Upper lobe of right lung (tissue), 1 donor: ENCODE data around the gene PDE4B. TPM values are rescaled to one million over a fixed set of nuclear protein-coding genes. Genes with fewer than 3 reads are reported as not detected.
A peak's percentile ranks its signal among the peaks of the same experiment; 100 is the strongest.

Experiments used
- ATAC-seq: fragments of 200-7000 bp; cut with Tn5 transposase; one replicate; pipeline ENCODE4 v1.9.1; 2020; ENCODE audit warnings: mild to moderate bottlenecking, moderate library complexity
- DNase-seq: peaks from one replicate; pipeline ENCODE4 v3.0.0-alpha.2; 2020
- H3K27ac ChIP-seq: fragments of 200-600 bp; one replicate; pipeline ENCODE4 v1.8.0; 2022
- H3K27me3 ChIP-seq: fragments of 200-600 bp; one replicate; pipeline ENCODE4 v1.8.0; 2022; ENCODE audit warnings: mild to moderate bottlenecking
- H3K36me3 ChIP-seq: fragments of 200-600 bp; one replicate; pipeline ENCODE4 v1.8.0; 2022
- H3K4me1 ChIP-seq: fragments of 200-600 bp; one replicate; pipeline ENCODE4 v1.8.0; 2022
- H3K4me3 ChIP-seq: fragments of 200-600 bp; one replicate; pipeline ENCODE4 v1.8.0; 2022; ENCODE audit warnings: mild to moderate bottlenecking
- H3K9me3 ChIP-seq: fragments of 200-600 bp; one replicate; pipeline ENCODE4 v1.8.0; 2022
- intact Hi-C: fragments of 100-400 bp; cut with DNase I; formaldehyde crosslinking; loops from one replicate; pipeline ENCODE4 v1.11.0; 2022
- total RNA-seq: library from RNA; stranded (reverse); fragmentation: NEBNext Ultra II Directional; extraction: Animal tissue kit (Norgen Biotek cat#: 25700); gene quantifications from one replicate; pipeline ENCODE4 v1.2.1, GENCODE V29; 2021
- TF ChIP-seq, protein P1 (sequence below): fragments of 200-600 bp; IDR thresholded peaks from one replicate; pipeline ENCODE4 v1.8.0; 2022; ENCODE audit warnings: antibody characterized with exemption
- donor health status: DM: no; HTN: yes; CAD: no; lungs with severe emphysema.

Gene PDE4B
- total RNA-seq, 1 donor from 2014 or later, result 14.3 TPM

DNA sequence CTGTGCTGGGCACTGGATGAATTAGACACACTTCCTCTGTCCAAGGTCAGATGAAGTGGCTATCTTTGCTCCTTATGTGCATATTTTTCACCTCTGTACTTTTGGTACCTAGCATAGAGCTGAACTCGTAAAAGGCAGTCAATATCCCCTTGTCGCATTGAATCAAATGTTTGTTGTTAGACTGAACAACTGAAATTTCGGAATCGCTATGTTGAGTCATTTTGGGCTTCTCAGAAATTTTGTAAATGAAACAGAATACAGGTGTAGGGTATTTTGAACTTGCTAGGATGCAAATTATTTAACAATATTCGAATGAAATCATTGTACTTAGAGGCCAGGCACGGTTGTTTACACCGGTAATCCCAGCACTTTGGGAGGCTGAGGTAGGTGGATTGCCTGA is 48.0 kb downstream of the PDE4B start:
- no peaks in the 10 kb centered on the region for H3K9me3 ChIP-seq
- ATAC-seq, result no peak
- intact Hi-C loops, result no loop called here
- H3K4me1 ChIP-seq, result no peaks in the 10 kb centered on the region
- H3K4me3 ChIP-seq, result no peak overlapping the region
- no peaks in the 10 kb centered on the region for H3K36me3 ChIP-seq
- no peaks in the 10 kb centered on the region for H3K27me3 ChIP-seq
- no peak for DNase-seq
- TF ChIP-seq, protein P1, sequence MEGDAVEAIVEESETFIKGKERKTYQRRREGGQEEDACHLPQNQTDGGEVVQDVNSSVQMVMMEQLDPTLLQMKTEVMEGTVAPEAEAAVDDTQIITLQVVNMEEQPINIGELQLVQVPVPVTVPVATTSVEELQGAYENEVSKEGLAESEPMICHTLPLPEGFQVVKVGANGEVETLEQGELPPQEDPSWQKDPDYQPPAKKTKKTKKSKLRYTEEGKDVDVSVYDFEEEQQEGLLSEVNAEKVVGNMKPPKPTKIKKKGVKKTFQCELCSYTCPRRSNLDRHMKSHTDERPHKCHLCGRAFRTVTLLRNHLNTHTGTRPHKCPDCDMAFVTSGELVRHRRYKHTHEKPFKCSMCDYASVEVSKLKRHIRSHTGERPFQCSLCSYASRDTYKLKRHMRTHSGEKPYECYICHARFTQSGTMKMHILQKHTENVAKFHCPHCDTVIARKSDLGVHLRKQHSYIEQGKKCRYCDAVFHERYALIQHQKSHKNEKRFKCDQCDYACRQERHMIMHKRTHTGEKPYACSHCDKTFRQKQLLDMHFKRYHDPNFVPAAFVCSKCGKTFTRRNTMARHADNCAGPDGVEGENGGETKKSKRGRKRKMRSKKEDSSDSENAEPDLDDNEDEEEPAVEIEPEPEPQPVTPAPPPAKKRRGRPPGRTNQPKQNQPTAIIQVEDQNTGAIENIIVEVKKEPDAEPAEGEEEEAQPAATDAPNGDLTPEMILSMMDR, result no peak
- no peak overlapping the region for H3K27ac ChIP-seq

DNA sequence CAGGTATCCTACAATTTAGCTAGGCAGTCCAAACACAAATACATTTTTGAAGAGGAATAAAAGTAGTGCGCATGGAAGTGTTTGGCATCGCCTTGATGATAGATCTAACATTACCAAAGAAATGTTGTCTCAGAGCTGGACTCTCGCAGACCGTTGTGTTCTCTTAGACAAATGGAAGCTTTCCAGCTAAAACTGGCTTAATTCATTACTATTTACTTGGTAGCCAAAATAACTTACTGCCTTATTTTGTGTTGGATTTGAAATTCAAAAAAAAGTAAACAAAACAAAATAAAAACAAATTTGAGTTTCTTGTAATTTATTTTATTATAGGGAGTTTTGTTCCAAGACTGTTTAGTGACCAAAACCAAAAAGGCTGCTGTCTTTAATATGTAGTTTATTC is 51.6 kb downstream of the PDE4B start:
- Histone ChIP-seq H3K9me3 (no peaks in the 10 kb centered on the region), H3K4me1 (no peaks in the 10 kb centered on the region), H3K27ac (no peak overlapping the region), H3K4me3 (no peak overlapping the region), H3K27me3 (no peaks in the 10 kb centered on the region), H3K36me3 (no peaks in the 10 kb centered on the region)
- TF ChIP-seq, protein P1, result no peak
- intact Hi-C loops, result no loop called here
- ATAC-seq, result no peak
- DNase-seq, result no peak

DNA sequence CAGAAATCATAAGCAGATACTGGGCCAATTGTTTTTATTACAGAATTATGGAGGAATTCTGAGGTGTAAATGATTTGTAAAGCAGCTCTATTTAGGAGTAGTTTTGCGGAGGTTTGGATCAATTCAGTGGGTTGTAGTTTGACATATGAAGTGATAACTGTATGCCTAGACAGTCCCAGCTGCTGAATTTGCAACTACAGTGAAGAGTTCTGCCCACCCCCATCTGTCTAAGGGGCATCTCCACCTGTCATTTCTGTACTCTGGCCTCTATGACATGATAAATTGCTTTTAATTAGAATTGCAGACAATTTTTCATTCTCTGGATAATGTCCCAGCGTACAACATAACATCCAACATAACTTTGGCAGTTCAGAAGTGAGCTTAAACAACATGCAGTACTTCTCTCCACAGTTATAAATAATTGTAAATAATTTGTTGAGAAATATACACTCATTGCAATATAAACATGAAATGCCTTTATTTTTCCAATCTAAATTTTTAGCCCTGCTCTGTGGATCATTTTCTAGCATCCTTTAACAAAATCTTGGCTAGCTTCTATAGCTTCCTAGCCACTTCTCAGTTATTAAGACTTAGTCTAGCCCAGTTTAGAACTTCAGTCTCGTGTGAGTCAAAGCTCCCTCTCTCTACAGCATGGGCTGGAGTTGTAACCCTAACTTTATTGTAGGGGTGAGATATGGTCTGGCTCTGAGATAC is 52.3 kb downstream of the PDE4B start:
- Histone ChIP-seq H3K9me3 (no peaks in the 10 kb centered on the region), H3K27me3 (no peaks in the 10 kb centered on the region), H3K4me3 (no peak overlapping the region), H3K4me1 (no peaks in the 10 kb centered on the region), H3K27ac (no peak overlapping the region), H3K36me3 (no peaks in the 10 kb centered on the region)
- TF ChIP-seq, protein P1, result no peak
- no peak for DNase-seq
- intact Hi-C loops, result no loop called here
- no peak for ATAC-seq

DNA sequence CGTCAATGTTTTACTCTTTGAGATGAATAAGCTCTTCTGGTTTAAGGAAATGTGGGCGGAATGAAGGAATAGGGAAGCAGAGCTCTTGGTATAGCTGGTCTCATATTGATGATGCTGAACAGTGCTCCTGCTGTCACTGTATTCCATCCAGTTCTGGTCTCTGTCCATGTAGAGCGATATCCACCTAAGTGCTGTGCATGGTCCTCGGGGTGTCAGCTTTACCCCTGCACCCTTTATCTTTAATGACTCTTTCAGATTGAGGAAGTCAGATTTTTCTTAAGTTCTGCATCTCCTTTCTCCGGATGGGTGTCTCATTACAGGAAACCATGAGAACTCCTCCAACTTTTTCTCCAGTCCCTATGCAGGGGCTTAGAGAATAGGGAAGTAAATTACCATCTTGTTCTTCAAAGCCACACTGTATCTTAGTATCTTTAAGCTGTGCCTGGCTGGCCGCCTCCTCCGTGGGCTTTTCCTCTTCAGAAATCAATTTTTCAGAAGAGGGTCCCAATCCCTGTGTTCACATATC is 52.9 kb downstream of the PDE4B start:
- ATAC-seq (peak; percentile 65), DNase-seq (no peak)
- intact Hi-C loops, result no loop called here
- TF ChIP-seq, protein P1, result no peak
- Histone ChIP-seq H3K27me3 (no peaks in the 10 kb centered on the region), H3K4me1 (no peaks in the 10 kb centered on the region), H3K27ac (no peak overlapping the region), H3K9me3 (no peaks in the 10 kb centered on the region), H3K4me3 (no peak overlapping the region), H3K36me3 (no peaks in the 10 kb centered on the region)

DNA sequence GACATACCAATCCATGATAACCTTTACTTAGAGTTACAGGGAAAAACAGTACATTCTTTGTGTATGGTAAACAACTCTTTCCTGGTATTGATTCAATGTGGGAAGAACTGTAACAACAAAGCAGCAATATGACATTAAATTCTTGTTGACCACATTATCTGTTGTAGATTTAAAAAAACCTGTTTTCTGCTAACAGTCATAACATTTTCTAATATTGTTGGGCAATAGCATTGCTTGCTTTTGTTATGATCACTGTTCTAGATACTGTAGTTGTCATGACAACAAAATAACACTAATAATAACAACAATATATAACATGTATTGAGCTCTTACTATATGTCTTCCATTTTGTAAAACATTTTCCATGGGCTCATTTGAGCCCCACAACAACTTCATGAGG is 54.2 kb downstream of the PDE4B start:
- H3K9me3 ChIP-seq, result no peaks in the 10 kb centered on the region
- no peaks in the 10 kb centered on the region for H3K27me3 ChIP-seq
- ATAC-seq, result no peak
- DNase-seq, result no peak
- TF ChIP-seq, protein P1, result no peak
- H3K36me3 ChIP-seq, result no peaks in the 10 kb centered on the region
- intact Hi-C loops, result no loop called here
- H3K4me3 ChIP-seq, result no peak overlapping the region
- no peaks in the 10 kb centered on the region for H3K4me1 ChIP-seq
- H3K27ac ChIP-seq, result no peak overlapping the region
